Panc1 (cell line): ENCODE measurements around the gene MTARC2. TPM values are rescaled to one million over a fixed set of nuclear protein-coding genes. Genes with fewer than 3 reads are reported as not detected.

Source experiments
- ATAC-seq: fragments of 200-7000 bp; cut with Tn5 transposase; 2 replicates; pipeline ENCODE4 v1.9.1; 2020; ENCODE audit warnings: mild to moderate bottlenecking, moderate library complexity
- BruUV-seq: library from RNA; stranded (reverse); fragments of 400-500 nt; replicated peaks from 2 replicates; lab custom pipeline; 2021; lab: Mats Ljungman, UMichigan
- CTCF ChIA-PET: fragments of 300-600 bp; sonication (Branson Sonifier 250); formaldehyde crosslinking; loops from one replicate; lab custom pipeline; 2022; ENCODE audit warnings: antibody characterized with exemption; lab: Charles Lee
- POLR2A ChIA-PET: fragments of 300-600 bp; sonication (Branson Sonifier 250); formaldehyde crosslinking; loops from one replicate; lab custom pipeline; 2022; ENCODE audit warnings: antibody characterized with exemption; lab: Charles Lee
- DNase-seq: peaks from one replicate; pipeline ENCODE4 v3.0.0-alpha.2; 2010; ENCODE audit warnings: low read depth, low spot score
- H3K27ac ChIP-seq: 2 replicates; pipeline ENCODE4 v1.5.1; 2011; ENCODE audit warnings: mild to moderate bottlenecking, low read length, inconsistent platforms
- H3K27me3 ChIP-seq: fragments of 200-500 bp; sonication (Bioruptor generic); 2 replicates; pipeline ENCODE4 v1.6.0; 2014; ENCODE audit warnings: low read length, inconsistent platforms; ENCODE audit not compliant: control insufficient read depth, insufficient read depth
- H3K36me3 ChIP-seq: fragments of 200-500 bp; sonication (Bioruptor generic); 2 replicates; pipeline ENCODE4 v1.5.1; 2014; ENCODE audit warnings: inconsistent platforms, mild to moderate bottlenecking, low read length, moderate library complexity; ENCODE audit not compliant: control insufficient read depth, insufficient read depth
- H3K4me1 ChIP-seq: 2 replicates; pipeline ENCODE4 v1.5.1; 2011; ENCODE audit warnings: inconsistent platforms, mild to moderate bottlenecking, low read length, moderate library complexity; ENCODE audit not compliant: control insufficient read depth, insufficient read depth
- H3K4me3 ChIP-seq, 2 experiments: 2 replicates each; pipeline ENCODE4 v1.5.1; 2011 to 2012; ENCODE audit warnings: low read depth in 2 of 2, low read length in 2 of 2, mild to moderate bottlenecking in 2 of 2, inconsistent platforms in 1 of 2, moderate library complexity in 1 of 2
- H3K9me3 ChIP-seq: fragments of 200-500 bp; sonication (Bioruptor generic); 2 replicates; pipeline ENCODE4 v1.5.1; 2014; ENCODE audit warnings: low read depth, mild to moderate bottlenecking, inconsistent platforms, low read length, moderate library complexity; ENCODE audit not compliant: control insufficient read depth, insufficient read depth
- POLR2AphosphoS5 ChIP-seq: IDR thresholded peaks from 2 replicates; pipeline ENCODE4 v1.6.1; 2012; ENCODE audit warnings: mild to moderate bottlenecking, low read depth, low read length, moderate library complexity
- REST ChIP-seq, 2 experiments: IDR thresholded peaks; 2 replicates each; pipeline ENCODE4 v1.6.1; 2011 to 2012; ENCODE audit warnings: low read depth in 2 of 2, control low read depth in 1 of 2, low read length in 1 of 2, mild to moderate bottlenecking in 1 of 2, moderate library complexity in 1 of 2; ENCODE audit not compliant: insufficient read depth in 1 of 2
- SIN3A ChIP-seq: IDR thresholded peaks from 2 replicates; pipeline ENCODE4 v1.6.1; 2012; ENCODE audit warnings: low read depth, mild to moderate bottlenecking, low read length, moderate library complexity, borderline replicate concordance; ENCODE audit not compliant: insufficient read depth
- TCF7L2 ChIP-seq: IDR thresholded peaks from 2 replicates; pipeline ENCODE4 v1.6.1; 2011; ENCODE audit warnings: mild to moderate bottlenecking, low read depth, low read length, inconsistent platforms
- in situ Hi-C: cut with HindIII; loops from 2 replicates; pipeline ENCODE4 v1.10.0; 2016; ENCODE audit warnings: low sequenced_read_pairs, low pct_unique_long_range_greater_than_20kb
- intact Hi-C: fragments of 100-400 bp; cut with micrococcal nuclease; formaldehyde crosslinking; loops from one replicate; pipeline ENCODE4 v1.10.0; 2022; ENCODE audit not compliant: unreplicated experiment
- total RNA-seq: library from RNA; stranded (reverse); gene quantifications from one replicate; pipeline ENCODE4 v1.2.1, GENCODE V29; 2021; ENCODE audit not compliant: unreplicated experiment
- TF ChIP-seq, protein P1 (sequence below): fragments of 450-650 bp; IDR thresholded peaks from 2 replicates; pipeline ENCODE4 v1.5.1; 2017; ENCODE audit warnings: mild to moderate bottlenecking

Gene MTARC2
- total RNA-seq, 1 experiment from 2014 or later: 10.1 TPM

DNA sequence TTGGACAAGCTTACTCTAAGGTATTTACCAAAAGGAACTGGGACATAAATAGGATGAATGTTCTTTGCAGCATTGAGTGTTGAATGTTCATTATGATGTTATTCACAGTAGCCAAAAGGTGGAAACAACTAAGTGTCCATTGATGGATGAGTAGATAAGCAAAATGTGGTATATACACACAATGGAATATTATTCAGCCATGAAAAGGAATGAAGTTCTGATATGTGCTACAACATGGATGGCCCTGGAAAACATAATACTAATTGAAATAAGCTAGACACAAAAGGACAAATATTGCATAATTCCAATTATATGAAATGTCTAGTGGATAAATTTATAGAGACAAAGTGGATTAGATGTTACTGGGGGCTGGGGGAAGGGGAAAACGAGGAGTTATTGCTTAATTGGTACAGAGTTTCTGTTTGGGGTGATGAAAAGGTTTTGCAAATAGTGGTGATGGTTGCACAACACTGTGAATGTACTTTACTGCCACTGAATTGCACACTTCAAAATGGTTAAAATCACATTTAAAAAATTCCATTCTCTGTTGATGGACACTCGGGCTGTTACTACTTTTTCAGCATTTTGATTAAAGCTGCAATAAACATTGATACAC is 41.5 kb downstream of the MTARC2 start:
- Histone ChIP-seq H3K36me3 (no peaks in the 10 kb centered on the region; the same call in 1 of the 2 replicates), H3K9me3 (no peaks in the 10 kb centered on the region), H3K4me3 (no peak overlapping the region), H3K4me1 (no peaks in the 10 kb centered on the region), H3K27me3 (no peaks in the 10 kb centered on the region), H3K27ac (no peak overlapping the region)
- in situ Hi-C loops (no loop called here), intact Hi-C loops (no loop called here)
- ATAC-seq (no peak), DNase-seq (no peak)
- POLR2A ChIA-PET: no interaction called here
- BruUV-seq: no TSS peak
- no peak for TF ChIP-seq POLR2AphosphoS5
- no peak for TF ChIP-seq TCF7L2
- no peak for TF ChIP-seq SIN3A
- TF ChIP-seq, protein P1, sequence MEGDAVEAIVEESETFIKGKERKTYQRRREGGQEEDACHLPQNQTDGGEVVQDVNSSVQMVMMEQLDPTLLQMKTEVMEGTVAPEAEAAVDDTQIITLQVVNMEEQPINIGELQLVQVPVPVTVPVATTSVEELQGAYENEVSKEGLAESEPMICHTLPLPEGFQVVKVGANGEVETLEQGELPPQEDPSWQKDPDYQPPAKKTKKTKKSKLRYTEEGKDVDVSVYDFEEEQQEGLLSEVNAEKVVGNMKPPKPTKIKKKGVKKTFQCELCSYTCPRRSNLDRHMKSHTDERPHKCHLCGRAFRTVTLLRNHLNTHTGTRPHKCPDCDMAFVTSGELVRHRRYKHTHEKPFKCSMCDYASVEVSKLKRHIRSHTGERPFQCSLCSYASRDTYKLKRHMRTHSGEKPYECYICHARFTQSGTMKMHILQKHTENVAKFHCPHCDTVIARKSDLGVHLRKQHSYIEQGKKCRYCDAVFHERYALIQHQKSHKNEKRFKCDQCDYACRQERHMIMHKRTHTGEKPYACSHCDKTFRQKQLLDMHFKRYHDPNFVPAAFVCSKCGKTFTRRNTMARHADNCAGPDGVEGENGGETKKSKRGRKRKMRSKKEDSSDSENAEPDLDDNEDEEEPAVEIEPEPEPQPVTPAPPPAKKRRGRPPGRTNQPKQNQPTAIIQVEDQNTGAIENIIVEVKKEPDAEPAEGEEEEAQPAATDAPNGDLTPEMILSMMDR: no peak
- TF ChIP-seq REST (IDR thresholded peaks at IDR 0.05; ENCODE audit: insufficient read depth in 1 of 2, low read depth in 2 of 2, low read length in 1 of 2): no peak
- CTCF ChIA-PET: no interaction called here

- DNase-seq (no peak), ATAC-seq (no peak)
- Histone ChIP-seq H3K36me3 (no peaks in the 10 kb centered on the region; the same call in 1 of the 2 replicates), H3K4me1 (no peaks in the 10 kb centered on the region), H3K27me3 (no peaks in the 10 kb centered on the region), H3K27ac (no peak overlapping the region), H3K4me3 (no peak overlapping the region), H3K9me3 (no peaks in the 10 kb centered on the region)
- ChIA-PET POLR2A (no interaction called here), CTCF (no interaction called here)
- intact Hi-C loops (no loop called here), in situ Hi-C loops (no loop called here)
- TF ChIP-seq, protein P1: no peak
- no peak for TF ChIP-seq SIN3A
- BruUV-seq: no TSS peak
Observed at GRCh38 chr1:220791285-220791684, 43.2 kb downstream of the MTARC2 start.
